NCI-H128 (cell line): ENCODE data around the gene DGUOK.

Experiments used
- DNase-seq: peaks from one replicate; lab custom pipeline; 2025; ENCODE audit not compliant: unreplicated experiment; lab: John Stamatoyannopoulos, UW

The DGUOK gene

GRCh38 chr2:73946666-73947065, 20.0 kb downstream of the DGUOK start:
- DNase-seq, result no peak

GRCh38 chr2:73947412-73948018, 20.8 kb downstream of the DGUOK start:
- no peak for DNase-seq

GRCh38 chr2:73949802-73950201, 23.1 kb downstream of the DGUOK start:
- DNase-seq, result no peak

GRCh38 chr2:73952499-73953446, 26.1 kb downstream of the DGUOK start:
- DNase-seq, result no peak

GRCh38 chr2:73956218-73956865, 29.7 kb downstream of the DGUOK start:
- no peak for DNase-seq

GRCh38 chr2:73961274-73961673, 34.6 kb downstream of the DGUOK start:
- DNase-seq, result no peak

GRCh38 chr2:73961823-73962615, 35.3 kb downstream of the DGUOK start:
- DNase-seq, result no peak

- no peak for DNase-seq
Measured at GRCh38 chr2:73962798-73963197, 36.1 kb downstream of the DGUOK start.

- no peak for DNase-seq
Measured at GRCh38 chr2:73963385-73964120, 36.9 kb downstream of the DGUOK start.

GRCh38 chr2:73964223-73964622, 37.5 kb downstream of the DGUOK start:
- DNase-seq, result no peak

- no peak for DNase-seq
Measured at GRCh38 chr2:73965053-73965452, 38.4 kb downstream of the DGUOK start.

- no peak for DNase-seq
Measured at GRCh38 chr2:73968357-73968937, 41.8 kb downstream of the DGUOK start.

GRCh38 chr2:73969356-73969755, 42.7 kb downstream of the DGUOK start:
- no peak for DNase-seq

- no peak for DNase-seq
Measured at GRCh38 chr2:73970141-73970803, 43.6 kb downstream of the DGUOK start.

GRCh38 chr2:73970850-73971471, 44.3 kb downstream of the DGUOK start:
- no peak for DNase-seq

GRCh38 chr2:73971722-73972121, 45.0 kb downstream of the DGUOK start:
- DNase-seq, result no peak

- no peak for DNase-seq
Measured at GRCh38 chr2:73972846-73973245, 46.2 kb downstream of the DGUOK start.

- DNase-seq, result no peak
Measured at GRCh38 chr2:73975731-73976130, 49.1 kb downstream of the DGUOK start.

GRCh38 chr2:73976803-73977202, 50.1 kb downstream of the DGUOK start:
- no peak for DNase-seq
